HFFc6 (cell line): ENCODE data around the gene RBMS1. TPM values are rescaled to one million over a fixed set of nuclear protein-coding genes. Genes with fewer than 3 reads are reported as not detected.

ENCODE experiments used
- DNase-seq: peaks from one replicate; pipeline ENCODE4 v3.0.0-alpha.2; 2018
- H3K27ac Mint-ChIP-seq: 2 replicates; pipeline ENCODE4 v1.8.0; 2020; ENCODE audit warnings: mild to moderate bottlenecking, mixed read lengths
- H3K27me3 Mint-ChIP-seq: 2 replicates; pipeline ENCODE4 v1.8.0; 2021; ENCODE audit warnings: mild to moderate bottlenecking, moderate library complexity, mixed read lengths; ENCODE audit not compliant: insufficient read depth
- H3K36me3 Mint-ChIP-seq: 2 replicates; pipeline ENCODE4 v1.8.0; 2021; ENCODE audit warnings: low read depth, mixed read lengths
- H3K4me1 Mint-ChIP-seq: 2 replicates; pipeline ENCODE4 v1.8.0; 2020; ENCODE audit warnings: low read depth, mixed read lengths
- H3K4me3 Mint-ChIP-seq: 2 replicates; pipeline ENCODE4 v1.8.0; 2020; ENCODE audit warnings: mild to moderate bottlenecking, moderate library complexity, mixed read lengths
- H3K9me3 Mint-ChIP-seq: 2 replicates; pipeline ENCODE4 v1.8.0; 2020; ENCODE audit warnings: mild to moderate bottlenecking, mixed read lengths
- CTCF ChIP-seq: fragments of 200-600 bp; sonication (generic); IDR thresholded peaks from 2 replicates; pipeline ENCODE4 v1.5.0; 2021; ENCODE audit warnings: antibody characterized with exemption, mild to moderate bottlenecking
- total RNA-seq, 6 experiments: library from RNA; stranded (reverse); fragmentation: NEBNext Ultra II Directional; extraction: Animal tissue kit (Norgen Biotek cat#: 25700); gene quantifications; 2 replicates in 1 of 6; 3 replicates in 5 of 6; pipeline ENCODE4 v1.2.3, GENCODE V29; 2021

RBMS1 gene
- total RNA-seq, 6 experiments from 2014 or later = 88.7 to 111 (median 96.1) TPM

DNA sequence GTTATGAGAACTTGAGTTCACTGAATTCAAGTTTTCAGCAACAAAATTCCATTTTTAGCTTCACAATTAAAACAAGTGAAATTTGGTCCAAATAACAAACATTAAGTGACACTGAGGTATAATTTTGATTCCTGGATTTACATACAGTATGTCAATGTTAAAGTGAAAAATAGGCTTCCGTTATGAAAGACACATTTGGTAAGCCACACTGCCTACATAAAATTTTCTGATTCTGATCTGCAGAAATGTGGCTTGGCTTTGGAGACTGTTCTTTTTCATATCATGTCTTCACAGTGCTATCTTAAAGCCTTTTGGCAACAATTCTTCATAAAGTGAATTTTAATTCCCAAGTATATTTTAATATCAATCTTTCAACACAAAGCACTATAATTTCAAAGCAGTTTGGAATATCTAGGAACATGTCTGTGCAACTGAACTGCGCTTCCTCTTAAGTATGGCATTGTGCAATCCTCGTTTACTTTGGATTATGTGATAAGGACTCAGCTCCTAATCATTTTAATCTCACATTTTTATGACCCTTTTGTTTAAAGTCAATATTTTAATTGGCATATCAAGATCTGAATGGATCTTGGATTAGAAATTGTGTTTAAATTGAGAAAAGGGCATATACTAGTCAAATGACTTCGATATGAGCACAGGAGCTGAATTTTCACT, 60.0 kb downstream of the RBMS1 start:
- no peak overlapping the region for H3K4me3 Mint-ChIP-seq
- no peak for DNase-seq
- H3K36me3 Mint-ChIP-seq = peaks cover 29% of the 10 kb centered on the region
- no peaks in the 10 kb centered on the region for H3K27me3 Mint-ChIP-seq
- TF ChIP-seq CTCF = no peak
- peaks cover 56% of the 10 kb centered on the region for H3K4me1 Mint-ChIP-seq
- H3K27ac Mint-ChIP-seq = peak overlapping the region; percentile 64; the same call in 1 of the 2 replicates
- H3K9me3 Mint-ChIP-seq = peaks cover 14% of the 10 kb centered on the region

DNA sequence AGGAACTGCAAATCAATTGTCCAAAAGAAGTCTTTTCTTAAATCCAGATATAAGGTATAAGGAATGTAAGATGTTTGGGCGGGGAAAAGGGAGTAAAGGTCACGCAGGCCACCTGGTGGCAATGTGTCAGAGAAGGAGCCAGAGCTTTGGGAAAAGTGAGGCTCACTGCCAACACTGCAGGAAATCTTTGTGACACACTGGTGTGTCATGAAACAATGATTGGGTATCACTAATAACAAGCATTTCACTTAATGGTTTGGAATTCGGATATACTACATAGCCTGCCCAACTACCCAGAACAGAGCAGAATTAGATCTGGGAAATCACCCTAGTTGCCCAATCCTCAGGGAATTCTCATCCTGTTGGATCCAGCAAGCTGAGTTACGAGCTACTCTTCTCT, 61.0 kb downstream of the RBMS1 start:
- peaks cover 66% of the 10 kb centered on the region for H3K4me1 Mint-ChIP-seq
- no peaks in the 10 kb centered on the region for H3K27me3 Mint-ChIP-seq
- H3K4me3 Mint-ChIP-seq = peak overlapping the region; percentile 37; the same call in 1 of the 2 replicates
- H3K36me3 Mint-ChIP-seq = peaks cover 21% of the 10 kb centered on the region
- peak; percentile 76 for DNase-seq
- peak overlapping the region; percentile 64 for H3K27ac Mint-ChIP-seq
- TF ChIP-seq CTCF = peak; percentile 65
- peaks cover 14% of the 10 kb centered on the region for H3K9me3 Mint-ChIP-seq

DNA sequence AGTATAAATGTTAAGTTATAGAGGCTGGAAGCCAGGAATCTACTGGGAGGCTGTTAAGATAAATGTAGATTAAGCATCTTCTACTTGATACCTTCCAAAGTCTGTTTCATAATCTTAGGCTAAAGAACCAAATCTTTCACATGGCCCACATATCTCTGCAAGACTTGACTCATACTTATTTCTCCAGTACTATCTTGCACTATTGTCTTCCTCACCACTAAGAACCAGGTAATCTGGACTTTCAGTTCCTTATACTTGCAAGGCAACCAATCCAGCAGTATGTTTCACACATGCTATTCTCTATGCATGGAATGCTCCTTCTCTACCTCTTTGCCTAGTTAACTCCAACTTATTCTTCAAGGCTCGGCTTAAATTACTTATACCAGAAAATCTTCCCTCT, 62.2 kb downstream of the RBMS1 start:
- Mint-ChIP-seq H3K27ac (no peak overlapping the region), H3K4me3 (no peak overlapping the region), H3K9me3 (peaks cover 14% of the 10 kb centered on the region), H3K4me1 (peaks cover 78% of the 10 kb centered on the region), H3K27me3 (no peaks in the 10 kb centered on the region; the same call in 1 of the 2 replicates), H3K36me3 (peaks cover 19% of the 10 kb centered on the region)
- no peak for DNase-seq
- no peak for TF ChIP-seq CTCF

GRCh38 chr2:160430001-160430344, 63.6 kb downstream of the RBMS1 start:
- peaks cover 24% of the 10 kb centered on the region for H3K36me3 Mint-ChIP-seq
- H3K9me3 Mint-ChIP-seq = peaks cover 14% of the 10 kb centered on the region
- H3K4me1 Mint-ChIP-seq = peaks cover 79% of the 10 kb centered on the region
- no peak overlapping the region for H3K4me3 Mint-ChIP-seq
- no peaks in the 10 kb centered on the region; the same call in 1 of the 2 replicates for H3K27me3 Mint-ChIP-seq
- no peak for DNase-seq
- peak overlapping the region; percentile 42; the same call in 1 of the 2 replicates for H3K27ac Mint-ChIP-seq
- TF ChIP-seq CTCF = no peak

DNA sequence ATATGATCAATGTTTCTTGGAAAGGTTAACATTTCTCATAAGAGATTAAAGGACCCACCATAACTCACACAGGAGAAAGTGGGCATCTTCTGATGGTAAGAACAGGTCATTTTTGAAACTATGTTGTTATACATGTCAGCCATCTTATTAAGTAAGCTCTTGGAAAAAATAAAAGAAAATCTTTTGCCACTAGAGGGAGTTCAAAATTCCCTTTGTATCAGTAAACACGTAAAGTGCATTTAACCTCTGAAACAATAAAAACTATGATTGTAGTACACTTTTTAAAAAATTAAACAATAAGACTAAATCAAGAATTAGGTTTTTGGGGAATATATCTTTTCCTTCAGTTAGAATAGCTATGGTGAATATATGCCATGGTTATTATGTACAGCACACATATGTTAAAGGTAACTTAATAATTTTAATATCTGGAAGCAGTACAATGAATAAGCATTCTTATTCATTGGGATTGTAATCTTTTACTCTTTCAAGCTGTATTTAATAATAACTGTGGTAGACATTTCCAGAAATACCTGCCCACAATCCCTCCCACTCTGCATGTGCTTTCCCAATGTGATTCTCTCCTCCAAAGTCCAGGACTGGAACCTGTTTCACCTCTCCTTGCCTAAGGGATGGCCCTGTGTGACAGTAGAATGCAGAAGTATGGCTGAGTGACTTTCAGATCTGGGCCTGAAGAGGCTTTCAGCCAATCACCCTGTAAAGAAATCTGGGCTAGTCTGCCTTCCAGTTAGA, 64.2 kb downstream of the RBMS1 start:
- TF ChIP-seq CTCF = peak; percentile 87
- H3K36me3 Mint-ChIP-seq = peaks cover 24% of the 10 kb centered on the region
- peaks cover 75% of the 10 kb centered on the region for H3K4me1 Mint-ChIP-seq
- H3K9me3 Mint-ChIP-seq = peaks cover 14% of the 10 kb centered on the region
- H3K27me3 Mint-ChIP-seq = no peaks in the 10 kb centered on the region; the same call in 1 of the 2 replicates
- DNase-seq = peak; percentile 56
- H3K27ac Mint-ChIP-seq = peak overlapping the region; percentile 67
- no peak overlapping the region for H3K4me3 Mint-ChIP-seq
